GM19467 (cell line): Measurements from ENCODE around the gene EFR3B.
"Not testable (repeated sequence)": the region's sequence is repeated elsewhere in the genome, so short reads cannot be mapped to it uniquely, and the experiment has no call there.

Experiments used
- ATAC-seq: cut with Tn5 transposase; IDR thresholded peaks from one replicate; pipeline ENCODE4 v1.9.1; 2021; ENCODE audit warnings: mild to moderate bottlenecking, moderate library complexity; ENCODE audit not compliant: unreplicated experiment

EFR3B gene

DNA sequence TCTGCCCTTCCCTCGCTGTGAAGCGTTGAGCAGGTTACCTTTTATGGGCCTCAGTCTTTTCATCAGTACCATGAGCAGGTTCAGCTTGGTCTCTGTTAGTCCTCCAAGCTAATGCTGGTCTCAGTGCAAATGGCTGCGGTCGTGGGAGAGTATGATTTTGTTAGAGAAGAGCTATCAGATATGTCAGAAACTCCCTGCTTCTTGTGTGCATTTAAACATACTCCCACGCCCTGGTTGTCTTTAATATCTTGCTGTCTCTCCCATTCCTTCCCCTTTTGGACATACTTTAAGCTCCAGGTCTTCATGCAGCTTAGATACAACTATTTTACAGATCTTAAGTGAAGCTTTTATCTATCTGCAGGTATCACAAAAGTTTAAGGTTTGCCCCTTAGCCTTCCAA, 62.9 kb downstream of the EFR3B start:
- no peak for ATAC-seq

DNA sequence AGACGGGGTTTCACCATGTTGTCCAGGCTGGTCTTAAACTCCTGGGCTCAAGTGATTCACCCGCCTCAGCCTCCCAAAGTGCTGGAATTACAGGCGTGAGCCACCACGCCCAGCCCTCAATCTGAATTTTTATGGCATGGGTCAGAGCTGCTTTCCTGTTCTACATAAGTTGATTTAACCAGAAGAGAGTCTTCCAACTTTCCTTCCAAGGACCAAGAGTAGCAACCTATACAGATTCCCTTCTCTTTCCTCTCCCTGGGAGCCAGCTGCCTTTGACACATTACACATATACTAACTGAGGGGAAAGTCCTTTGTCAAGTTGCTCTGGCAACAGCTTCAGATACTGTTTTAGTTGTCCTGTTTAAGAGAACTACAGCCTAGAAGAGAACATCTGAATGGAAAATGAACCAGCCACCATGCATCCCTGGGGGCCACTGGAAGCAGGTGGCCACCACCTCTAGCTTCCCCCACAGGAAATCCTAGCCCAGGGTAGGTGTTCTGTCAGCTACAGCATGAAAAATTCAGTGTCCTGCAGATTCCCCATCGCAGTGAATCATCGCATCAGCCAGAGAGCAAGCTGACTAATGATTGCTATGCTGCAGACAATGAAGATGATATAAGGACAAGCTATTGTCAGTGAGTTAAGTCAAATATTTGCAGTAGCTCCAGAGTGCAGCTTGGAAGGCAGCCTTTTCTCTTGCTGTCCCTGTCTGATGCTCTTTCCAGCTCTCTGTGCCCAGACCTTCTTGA, 63.6 kb downstream of the EFR3B start:
- ATAC-seq: no peak

DNA sequence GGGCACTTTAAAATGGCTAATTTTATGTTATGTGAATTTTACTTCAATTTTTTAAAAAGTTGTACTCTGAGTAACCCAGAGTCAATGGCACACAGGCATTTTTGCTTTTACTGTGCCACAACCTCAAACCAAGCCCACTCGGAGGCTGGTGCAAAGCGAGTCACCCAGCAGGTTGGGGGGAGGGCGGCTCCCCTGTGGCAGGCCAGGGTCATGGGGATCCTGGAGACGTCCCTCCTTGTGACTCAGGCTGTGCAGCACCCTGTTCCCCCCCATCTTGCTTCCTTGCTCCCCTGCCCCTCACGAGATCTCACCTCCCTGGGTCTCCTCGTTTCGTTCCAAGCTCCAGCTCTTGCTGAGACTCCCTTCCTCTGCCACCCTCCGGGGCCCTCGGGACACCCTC, 67.9 kb downstream of the EFR3B start:
- no peak for ATAC-seq

DNA sequence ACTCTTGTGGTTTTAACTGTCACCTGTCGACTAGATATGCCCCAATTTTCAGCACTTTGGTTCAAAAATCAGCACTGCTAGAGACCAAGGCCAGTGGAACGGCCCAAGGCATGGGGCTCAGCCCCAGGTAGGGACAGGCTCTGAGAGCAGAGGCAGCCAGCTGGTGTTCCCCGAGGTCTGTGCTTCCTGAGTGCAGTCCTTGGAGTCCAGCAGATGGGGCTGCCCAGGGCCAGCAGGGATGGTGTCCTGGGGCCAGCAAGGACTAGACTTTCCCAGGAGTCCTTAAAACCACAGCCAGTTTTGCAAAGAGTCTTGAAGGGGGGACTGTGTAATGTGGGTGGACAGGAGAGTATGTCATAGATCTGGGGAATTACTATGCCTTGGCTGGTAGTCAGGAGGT, 70.2 kb downstream of the EFR3B start:
- ATAC-seq: no peak

DNA sequence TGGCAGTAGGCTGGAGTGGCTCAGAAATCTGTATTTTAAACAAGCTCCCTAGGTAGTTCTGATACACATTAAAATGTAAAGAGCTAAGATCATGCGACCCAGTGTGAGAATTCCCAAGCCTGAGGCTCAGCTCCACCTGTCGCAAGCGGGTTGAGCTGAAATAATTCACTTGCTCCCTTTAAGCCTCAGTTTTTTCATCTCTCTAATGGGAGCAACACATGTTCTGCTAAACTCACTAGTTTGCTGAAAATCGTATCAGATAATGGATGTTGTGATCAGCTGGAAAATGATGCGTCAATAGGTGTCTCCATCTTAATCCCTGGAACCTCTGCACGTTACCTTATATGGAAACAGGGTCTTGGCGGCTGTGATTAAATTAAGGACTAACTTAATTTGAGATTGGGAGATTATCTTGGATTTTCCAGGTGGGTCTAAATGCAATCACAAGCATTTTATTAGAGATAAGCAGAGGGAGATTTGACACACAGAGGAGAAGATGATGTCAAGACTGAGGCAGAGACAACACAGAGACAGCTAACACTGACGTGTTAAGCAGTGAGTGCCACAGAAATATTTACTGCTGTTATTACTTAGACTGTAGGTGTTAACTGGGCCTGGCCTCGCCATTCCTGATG, 73.5 kb downstream of the EFR3B start:
- ATAC-seq: no peak

DNA sequence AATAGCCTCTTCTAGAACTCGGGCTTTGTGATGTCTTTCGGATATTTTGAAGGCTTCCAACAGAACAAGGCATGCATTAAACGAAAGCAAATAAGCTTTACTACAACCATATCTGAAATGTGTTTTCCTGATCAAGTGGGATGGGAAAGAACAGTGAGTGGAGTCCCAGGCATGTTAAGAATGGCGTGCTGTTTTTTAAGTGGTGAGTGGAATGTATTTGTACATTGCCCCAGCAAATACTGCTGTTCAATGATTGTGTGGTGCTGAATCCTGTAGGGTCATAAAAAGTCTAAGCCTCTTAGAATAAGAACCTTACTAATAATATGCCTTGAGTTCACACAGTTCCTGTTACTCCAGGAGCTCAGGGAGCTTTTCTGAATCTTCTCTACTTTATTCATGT, 74.0 kb downstream of the EFR3B start:
- ATAC-seq: no peak

DNA sequence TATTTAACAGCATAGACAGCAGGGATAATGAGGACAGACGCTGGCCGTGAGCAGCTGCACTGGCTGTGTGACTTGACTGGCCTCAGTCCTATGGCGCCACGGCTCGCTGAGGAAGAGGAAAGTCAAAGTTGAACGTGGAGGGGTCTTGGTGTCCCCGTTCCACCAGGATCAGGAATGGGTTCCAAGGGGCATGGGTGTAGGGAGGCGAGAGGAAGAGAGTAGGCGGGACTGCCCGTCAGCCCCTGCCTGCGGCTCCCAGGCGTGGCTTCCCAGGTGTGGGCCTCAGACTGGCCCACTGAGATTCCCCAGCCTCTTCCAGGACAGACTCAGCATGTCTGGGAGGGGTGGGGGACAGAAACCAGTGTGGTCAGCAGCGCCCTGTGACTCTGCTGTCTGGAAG, 75.1 kb downstream of the EFR3B start:
- no peak for ATAC-seq

DNA sequence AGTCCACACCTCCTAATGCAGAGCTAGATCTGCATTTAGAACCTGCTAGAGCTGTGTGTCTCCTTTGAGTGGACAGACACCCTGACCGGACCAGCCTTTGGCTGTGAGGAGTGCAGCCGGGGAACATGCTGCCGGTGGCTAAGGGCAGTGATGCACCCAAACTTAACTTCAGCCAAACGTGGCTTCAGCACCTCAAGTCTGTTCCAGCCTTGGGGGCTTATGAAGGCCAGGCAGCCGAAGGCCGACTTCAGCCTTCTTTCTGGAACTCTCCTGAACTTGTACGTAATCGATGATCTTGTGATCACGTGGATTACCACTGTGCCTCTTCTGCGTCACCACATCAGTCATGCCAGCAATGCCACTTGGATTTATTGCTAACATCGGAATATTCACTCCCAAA, 77.4 kb downstream of the EFR3B start:
- ATAC-seq: no peak

DNA sequence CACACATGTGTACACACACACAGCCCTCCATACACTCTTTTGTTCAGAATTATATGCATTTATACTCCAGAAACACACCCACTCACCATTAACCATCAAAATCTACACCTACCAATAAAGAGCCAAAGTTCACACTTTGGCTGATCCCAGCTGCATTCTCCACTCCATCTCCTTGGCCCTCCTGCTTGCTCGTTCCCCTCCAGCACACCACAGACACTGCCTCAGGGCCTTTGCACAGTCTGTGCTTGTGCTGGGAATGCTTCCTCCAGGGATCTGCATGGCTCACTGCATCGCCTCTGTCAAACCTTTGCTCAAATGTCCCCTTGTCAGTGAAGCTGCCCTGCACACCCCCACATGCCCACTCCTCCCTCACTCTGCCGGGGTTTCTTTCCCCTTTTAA, 80.5 kb downstream of the EFR3B start:
- no peak for ATAC-seq

DNA sequence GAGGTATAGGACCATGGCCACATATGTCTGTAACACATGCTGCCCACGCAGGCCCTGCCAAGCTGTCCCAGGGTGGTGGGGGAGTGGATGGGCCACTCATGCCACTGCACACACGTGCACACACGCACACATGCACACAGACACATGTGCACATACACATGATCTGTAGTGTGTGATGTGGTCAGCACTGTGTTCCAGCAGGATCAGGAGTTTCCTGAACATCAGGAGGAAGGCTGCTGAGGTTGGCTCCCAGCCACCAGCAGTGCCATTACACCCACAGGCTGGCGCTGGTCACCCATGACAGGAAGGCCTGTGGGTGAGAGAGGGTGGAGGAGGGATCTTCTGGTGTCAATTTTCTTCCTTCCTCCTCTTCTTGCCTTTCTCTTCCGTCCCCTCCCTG, 81.8 kb downstream of the EFR3B start:
- no peak for ATAC-seq

DNA sequence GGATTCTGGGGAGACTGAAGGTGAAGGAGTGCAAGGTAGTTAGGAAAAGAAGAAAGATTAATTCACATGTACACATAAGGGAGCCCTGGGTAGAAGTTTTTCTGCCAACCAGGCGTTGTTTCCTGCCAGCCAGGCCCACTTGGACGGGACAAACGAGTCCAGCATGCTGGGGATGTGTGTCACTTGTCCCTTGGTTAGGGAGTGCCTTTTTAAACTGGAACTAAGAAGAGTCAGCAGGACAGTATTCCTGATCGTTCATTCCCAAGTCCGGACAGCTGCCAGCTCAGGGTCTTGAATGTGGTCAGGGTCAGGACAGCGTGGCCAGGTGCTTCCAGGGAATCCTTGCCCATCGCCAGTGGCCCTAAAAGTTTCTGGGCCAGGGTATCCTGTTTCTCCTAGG, 83.3 kb downstream of the EFR3B start:
- ATAC-seq: no peak

DNA sequence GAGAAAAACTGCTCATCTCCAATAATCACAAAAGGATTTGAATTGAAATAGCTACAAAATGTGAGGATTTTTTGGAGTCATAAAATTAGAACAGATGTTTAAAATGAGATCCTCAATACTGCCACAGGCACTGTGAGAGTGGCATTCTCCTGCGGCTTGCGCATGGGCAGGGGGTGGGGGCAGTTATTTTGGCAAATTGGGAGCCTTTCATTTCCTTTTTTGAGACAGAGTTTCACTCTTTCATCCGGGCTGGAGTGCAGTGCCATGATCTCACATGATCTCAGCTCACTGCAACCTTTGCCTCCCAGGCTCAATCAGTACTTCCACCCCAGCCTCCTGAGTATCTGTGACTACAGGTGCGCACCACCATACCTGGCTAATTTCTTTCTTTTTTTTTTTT, 84.1 kb downstream of the EFR3B start:
- no peak for ATAC-seq

DNA sequence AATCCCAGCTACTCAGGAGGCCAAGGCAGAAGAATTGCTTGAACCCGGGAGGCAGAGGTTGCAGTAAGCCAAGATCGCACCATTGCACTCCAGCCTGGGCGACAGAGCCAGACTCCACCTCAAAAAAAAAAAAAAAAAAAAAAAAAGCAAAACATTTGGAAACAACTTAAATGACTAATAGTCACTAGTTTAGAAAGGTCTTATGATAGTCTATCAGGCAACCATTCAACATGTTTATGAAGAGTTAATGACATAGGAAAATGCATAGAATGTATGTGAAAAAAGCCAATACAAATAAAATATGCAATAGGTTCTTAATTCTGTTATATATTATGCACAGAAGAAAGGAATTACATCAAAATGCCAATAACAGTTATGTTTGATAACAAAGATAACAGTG, 85.2 kb downstream of the EFR3B start:
- ATAC-seq: not testable (repeated sequence)

DNA sequence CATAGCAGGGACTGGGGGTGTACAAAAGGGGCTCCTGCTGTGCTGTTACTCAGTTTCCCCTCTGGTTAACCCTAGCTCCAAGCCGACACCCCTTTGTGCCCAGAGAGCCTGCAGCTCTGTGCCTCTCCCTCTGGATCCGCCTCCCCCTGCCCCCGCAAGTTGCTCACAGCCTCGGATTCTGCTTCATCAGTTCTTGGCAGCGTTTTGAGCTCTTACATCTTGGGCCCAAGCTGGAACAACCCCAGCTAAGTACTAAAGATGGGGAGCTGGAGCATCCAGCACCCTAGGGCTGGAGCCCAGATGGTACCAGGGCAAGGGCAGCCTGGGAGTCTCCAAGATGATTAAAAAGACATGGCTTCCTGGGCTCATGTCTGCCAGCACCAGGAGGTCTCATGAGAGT, 85.8 kb downstream of the EFR3B start:
- ATAC-seq: no peak

DNA sequence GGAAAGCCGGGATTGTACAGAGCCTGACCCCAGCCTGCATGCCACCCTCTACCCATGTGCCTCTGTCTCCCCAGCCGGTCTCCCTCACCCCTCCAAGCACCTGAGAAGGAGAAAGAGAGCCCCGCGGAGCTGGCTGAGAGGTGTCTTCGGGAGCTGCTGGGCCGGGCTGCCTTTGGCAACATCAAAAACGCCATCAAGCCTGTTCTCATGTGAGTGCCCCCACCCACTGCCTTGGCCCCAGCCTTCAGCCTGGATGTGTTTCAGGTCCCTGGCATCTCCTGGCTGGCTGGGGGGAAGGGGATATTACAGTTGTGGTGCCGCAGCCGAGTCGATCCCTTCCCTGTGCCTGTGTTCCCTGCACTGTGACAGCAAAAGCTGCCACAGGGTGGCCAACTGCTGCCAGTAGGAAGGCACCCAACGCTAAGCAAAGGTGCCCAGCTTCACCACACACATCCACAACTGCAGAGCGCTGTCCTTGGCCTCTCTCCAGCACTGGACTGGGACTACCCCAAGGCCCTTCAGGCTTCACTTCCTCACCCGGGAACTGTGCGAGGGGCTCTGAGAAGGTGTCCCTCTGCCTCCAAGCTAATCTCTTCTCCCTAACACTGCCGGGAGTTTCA, 88.1 kb downstream of the EFR3B start:
- no peak for ATAC-seq

DNA sequence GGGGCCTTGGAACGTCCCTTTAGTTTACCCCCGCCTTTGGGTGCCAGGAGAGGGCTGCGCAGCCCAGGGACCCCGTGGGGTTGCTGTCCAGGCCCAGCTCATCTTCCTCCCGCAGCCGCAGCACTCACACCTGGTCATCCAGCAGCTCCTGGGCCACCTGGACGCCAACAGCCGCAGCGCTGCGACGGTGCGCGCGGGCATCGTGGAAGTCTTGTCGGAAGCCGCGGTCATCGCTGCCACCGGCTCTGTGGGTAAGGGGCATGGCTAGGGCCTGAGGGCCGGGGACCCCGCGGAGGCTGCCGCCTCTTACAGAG, 89.3 kb downstream of the EFR3B start:
- ATAC-seq: no peak

DNA sequence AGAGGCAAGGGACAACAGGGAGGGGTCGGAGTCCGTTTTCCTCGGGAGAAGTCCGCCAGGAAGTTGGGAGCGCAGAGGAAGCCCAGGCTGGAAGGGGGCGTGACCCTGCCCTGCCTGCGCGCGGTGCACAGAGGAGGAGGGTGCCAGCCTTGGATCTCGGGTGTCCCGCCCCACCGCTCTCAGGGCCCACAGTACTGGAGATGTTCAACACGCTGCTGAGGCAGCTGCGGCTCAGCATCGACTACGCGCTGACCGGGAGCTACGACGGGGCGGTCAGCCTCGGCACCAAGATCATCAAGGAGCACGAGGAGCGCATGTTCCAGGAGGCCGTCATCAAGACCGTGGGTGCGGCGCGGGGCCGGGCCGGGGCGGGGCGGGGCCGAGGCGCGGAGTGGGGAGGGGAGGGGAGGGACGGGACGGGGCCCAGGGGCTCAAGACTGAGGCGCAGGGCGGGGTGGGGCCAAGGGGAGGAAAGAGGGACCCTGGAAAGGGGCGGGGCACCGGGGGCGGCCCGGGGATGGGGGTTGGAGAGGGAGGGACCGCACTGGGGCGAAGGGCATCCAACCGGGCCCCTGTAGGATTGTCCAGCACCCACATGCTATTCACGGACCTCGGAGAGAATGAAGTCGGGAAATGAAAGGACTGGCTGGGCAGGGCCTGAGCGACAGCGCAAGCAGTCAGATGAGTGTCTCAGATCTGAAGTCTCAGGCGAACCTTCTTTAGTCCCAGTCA, 89.9 kb downstream of the EFR3B start:
- no peak for ATAC-seq

DNA sequence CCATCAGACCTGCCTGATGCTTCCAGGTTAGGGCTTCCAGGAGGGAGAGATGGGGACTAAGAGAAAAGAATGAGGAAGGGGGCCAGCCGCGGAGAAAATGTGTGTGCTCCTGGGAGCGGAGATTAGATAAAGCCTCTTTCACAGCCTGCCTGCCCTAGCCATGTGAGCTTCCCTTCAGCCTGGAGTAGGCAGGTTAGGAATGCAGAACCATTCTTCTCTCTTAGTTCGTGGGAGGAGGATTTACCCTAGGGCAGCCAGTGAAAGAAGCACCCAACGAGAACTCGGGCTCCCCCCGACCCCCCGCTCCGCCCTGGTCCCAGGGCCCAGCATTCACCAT, 90.4 kb downstream of the EFR3B start:
- no peak for ATAC-seq

DNA sequence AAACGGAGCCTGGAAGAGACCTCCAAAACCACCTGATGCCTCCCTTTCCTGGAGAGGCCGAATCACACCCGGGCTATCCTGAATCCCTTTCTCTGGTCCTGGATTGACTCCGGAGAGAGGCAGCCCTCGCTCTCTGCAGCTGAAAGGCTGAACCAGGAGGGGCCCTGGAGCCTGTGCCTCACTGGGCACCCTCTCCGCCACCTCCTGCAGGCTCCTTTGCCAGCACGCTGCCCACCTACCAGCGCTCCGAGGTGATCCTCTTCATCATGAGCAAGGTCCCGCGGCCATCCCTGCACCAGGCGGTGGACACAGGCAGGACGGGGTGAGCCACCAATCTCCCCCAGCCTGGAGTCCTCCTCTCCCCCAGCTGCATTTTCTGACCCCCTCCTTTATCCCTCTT, 90.8 kb downstream of the EFR3B start:
- no peak for ATAC-seq

DNA sequence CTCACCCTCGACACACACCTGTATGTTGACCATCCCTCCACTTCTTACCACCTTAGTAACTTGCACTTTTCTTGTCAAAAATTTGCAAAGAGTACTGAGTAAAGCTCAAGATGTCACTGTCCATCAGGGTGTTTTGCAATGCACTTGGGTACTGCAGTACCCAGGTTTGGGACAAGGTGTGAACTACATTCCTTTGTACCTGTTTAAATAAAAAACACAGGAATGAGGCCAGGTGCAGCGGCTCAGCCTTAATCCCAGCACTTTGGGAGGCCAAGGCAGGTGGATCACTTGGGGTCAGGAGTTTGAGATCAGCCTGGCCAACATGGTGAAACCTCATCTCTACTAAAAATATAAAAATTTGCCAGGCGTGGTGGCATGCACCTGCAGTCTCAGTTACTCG, 98.7 kb downstream of the EFR3B start:
- ATAC-seq: not testable (repeated sequence)

DNA sequence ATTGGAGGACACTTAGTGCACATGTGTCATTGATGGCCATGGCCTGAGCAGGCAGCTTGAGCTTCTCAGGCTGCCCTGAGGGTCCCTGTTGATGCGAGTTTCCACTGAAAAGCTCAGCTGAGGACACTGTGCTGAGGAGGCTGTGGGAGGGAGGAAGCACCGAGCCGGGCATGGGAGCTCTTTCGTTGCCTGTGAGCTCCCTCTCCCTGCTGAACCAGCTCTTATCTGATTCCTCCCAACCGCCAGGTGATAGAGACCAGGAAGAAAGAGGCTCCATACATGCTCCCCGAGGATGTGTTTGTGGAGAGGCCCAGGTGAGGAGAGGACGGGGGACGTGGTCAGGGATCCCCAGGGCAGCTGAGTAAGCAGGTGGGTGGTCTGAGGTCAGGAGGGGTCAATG, 99.2 kb downstream of the EFR3B start:
- no peak for ATAC-seq

DNA sequence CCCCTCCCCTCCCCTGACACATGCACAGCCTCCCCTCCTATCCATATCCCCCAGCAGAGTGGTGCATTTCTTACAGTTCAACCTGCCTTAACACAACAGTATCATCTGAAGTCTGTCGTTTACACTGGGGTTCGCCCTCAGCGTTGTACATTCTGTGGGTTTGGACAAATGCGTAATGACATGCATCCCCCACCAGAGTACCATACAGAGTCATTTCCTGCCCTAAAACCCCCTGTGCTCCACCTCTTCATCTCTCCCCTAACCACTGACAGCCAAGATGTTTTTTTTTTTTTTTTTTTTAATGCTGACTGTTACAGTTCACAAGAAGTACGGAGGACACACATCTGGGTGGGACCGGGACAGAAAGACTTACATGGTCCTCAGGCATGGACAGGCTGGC, 103.9 kb downstream of the EFR3B start:
- no peak for ATAC-seq
